ENCODE measurements around the gene PPP3CB. TPM values are rescaled to one million over a fixed set of nuclear protein-coding genes. Genes with fewer than 3 reads are reported as not detected.
"Not testable (repeated sequence)": the region's sequence is repeated elsewhere in the genome, so short reads cannot be mapped to it uniquely, and the experiment has no call there.

Gene PPP3CB
- total RNA-seq, 6 donors from 2014 or later = 24.3 to 42.4 (median 32.9) TPM

DNA sequence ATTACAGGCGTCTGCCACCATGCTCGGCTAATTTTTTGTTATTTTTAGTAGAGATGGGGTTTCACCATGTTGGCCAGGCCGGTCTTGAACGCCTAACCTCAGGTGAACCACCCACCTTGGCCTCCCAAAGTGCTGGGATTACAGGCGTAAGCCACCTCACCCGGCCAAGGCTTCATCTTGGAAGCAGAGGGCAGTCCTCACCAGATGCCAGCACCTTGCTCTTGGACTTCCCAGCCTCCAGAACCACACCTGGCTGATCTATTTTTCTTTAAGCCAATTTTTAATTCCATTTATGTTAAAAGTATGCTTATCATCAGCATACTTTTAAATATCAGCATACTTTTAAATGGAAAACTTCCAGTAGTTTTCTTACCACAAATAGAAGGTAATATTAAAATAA lies 94.2 kb downstream of the PPP3CB start:
- DNase-seq (no peak), ATAC-seq (ENCODE audit: low FRiP score in 2 of 2) (no peak)
- Histone ChIP-seq H3K4me1 (peaks cover 0 to 14% (median 0%) of the 10 kb centered on the region in 4 donors), H3K36me3 (peaks cover 5 to 38% (median 12%) of the 10 kb centered on the region in 4 donors), H3K27ac (no peak overlapping the region), H3K4me3 (no peak overlapping the region), H3K9me3 (no peaks in the 10 kb centered on the region), H3K27me3 (no peaks in the 10 kb centered on the region)
- WGBS, 2 donors = 94 to 98% methylated on average over 6 of the region's 6 CpGs
- no peak for TF ChIP-seq POLR2A (IDR thresholded peaks at IDR 0.05)
- TF ChIP-seq, protein P1, sequence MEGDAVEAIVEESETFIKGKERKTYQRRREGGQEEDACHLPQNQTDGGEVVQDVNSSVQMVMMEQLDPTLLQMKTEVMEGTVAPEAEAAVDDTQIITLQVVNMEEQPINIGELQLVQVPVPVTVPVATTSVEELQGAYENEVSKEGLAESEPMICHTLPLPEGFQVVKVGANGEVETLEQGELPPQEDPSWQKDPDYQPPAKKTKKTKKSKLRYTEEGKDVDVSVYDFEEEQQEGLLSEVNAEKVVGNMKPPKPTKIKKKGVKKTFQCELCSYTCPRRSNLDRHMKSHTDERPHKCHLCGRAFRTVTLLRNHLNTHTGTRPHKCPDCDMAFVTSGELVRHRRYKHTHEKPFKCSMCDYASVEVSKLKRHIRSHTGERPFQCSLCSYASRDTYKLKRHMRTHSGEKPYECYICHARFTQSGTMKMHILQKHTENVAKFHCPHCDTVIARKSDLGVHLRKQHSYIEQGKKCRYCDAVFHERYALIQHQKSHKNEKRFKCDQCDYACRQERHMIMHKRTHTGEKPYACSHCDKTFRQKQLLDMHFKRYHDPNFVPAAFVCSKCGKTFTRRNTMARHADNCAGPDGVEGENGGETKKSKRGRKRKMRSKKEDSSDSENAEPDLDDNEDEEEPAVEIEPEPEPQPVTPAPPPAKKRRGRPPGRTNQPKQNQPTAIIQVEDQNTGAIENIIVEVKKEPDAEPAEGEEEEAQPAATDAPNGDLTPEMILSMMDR (IDR thresholded peaks at IDR 0.05) = no peak
- TF ChIP-seq EP300 (IDR thresholded peaks at IDR 0.05) = no peak
- TF ChIP-seq POLR2AphosphoS5 (IDR thresholded peaks at IDR 0.05) = no peak

GRCh38 chr10:73399063-73399462 lies 96.8 kb downstream of the PPP3CB start:
- DNase-seq (no peak), ATAC-seq (ENCODE audit: low FRiP score in 2 of 2) (no peak)
- H3K4me3 ChIP-seq = no peak overlapping the region
- H3K9me3 ChIP-seq = no peaks in the 10 kb centered on the region
- H3K4me1 ChIP-seq = no peaks in the 10 kb centered on the region
- WGBS, 2 donors = 80 to 85% methylated on average over 4 of the region's 4 CpGs
- TF ChIP-seq POLR2A (IDR thresholded peaks at IDR 0.05) = no peak
- no peak for TF ChIP-seq EP300 (IDR thresholded peaks at IDR 0.05)
- TF ChIP-seq, protein P1 (IDR thresholded peaks at IDR 0.05) = no peak
- no peak for TF ChIP-seq POLR2AphosphoS5 (IDR thresholded peaks at IDR 0.05)
- no peak overlapping the region for H3K27ac ChIP-seq
- H3K27me3 ChIP-seq = no peaks in the 10 kb centered on the region
- peaks cover 19 to 61% (median 26%) of the 10 kb centered on the region in 4 donors for H3K36me3 ChIP-seq

GRCh38 chr10:73398024-73398423 lies 97.8 kb downstream of the PPP3CB start:
- H3K36me3 ChIP-seq = peaks cover 19 to 61% (median 26%) of the 10 kb centered on the region in 4 donors
- no peaks in the 10 kb centered on the region for H3K9me3 ChIP-seq
- H3K27me3 ChIP-seq = no peaks in the 10 kb centered on the region
- WGBS, 2 donors = 94 to 99% methylated on average over 6 of the region's 6 CpGs
- TF ChIP-seq EP300 (IDR thresholded peaks at IDR 0.05) (no peak), POLR2AphosphoS5 (IDR thresholded peaks at IDR 0.05) (no peak), POLR2A (IDR thresholded peaks at IDR 0.05) (no peak)
- TF ChIP-seq, protein P1 (IDR thresholded peaks at IDR 0.05) = no peak
- DNase-seq (no peak), ATAC-seq (ENCODE audit: low FRiP score in 2 of 2) (no peak)
- H3K4me1 ChIP-seq = no peaks in the 10 kb centered on the region
- no peak overlapping the region for H3K27ac ChIP-seq
- H3K4me3 ChIP-seq = no peak overlapping the region

GRCh38 chr10:73394325-73394724 lies 101.5 kb downstream of the PPP3CB start:
- WGBS, 2 donors = 98 to 100% methylated on average over 3 of the region's 4 CpGs
- not testable (repeated sequence) for ATAC-seq (ENCODE audit: low FRiP score in 2 of 2); H3K4me1 ChIP-seq; H3K27me3 ChIP-seq; H3K9me3 ChIP-seq; H3K27ac ChIP-seq; H3K4me3 ChIP-seq; DNase-seq
- peaks cover 19 to 68% (median 31%) of the 10 kb centered on the region in 4 donors for H3K36me3 ChIP-seq

GRCh38 chr10:73388228-73388627 lies 107.6 kb downstream of the PPP3CB start:
- ATAC-seq (ENCODE audit: low FRiP score in 2 of 2) (no peak), DNase-seq (no peak)
- 88 to 93% methylated on average over 4 of the region's 4 CpGs for WGBS, 2 donors
- no peaks in the 10 kb centered on the region for H3K9me3 ChIP-seq
- no peak overlapping the region for H3K27ac ChIP-seq
- TF ChIP-seq EP300 (IDR thresholded peaks at IDR 0.05) (no peak), POLR2AphosphoS5 (IDR thresholded peaks at IDR 0.05) (no peak), POLR2A (IDR thresholded peaks at IDR 0.05) (no peak)
- TF ChIP-seq, protein P1 (IDR thresholded peaks at IDR 0.05) = no peak
- no peaks in the 10 kb centered on the region for H3K27me3 ChIP-seq
- peaks cover 34 to 78% (median 50%) of the 10 kb centered on the region in 4 donors for H3K36me3 ChIP-seq
- H3K4me3 ChIP-seq = no peak overlapping the region
- H3K4me1 ChIP-seq = no peaks in the 10 kb centered on the region

Data from upper lobe of left lung (tissue), 6 donors.